ENCODE measurements around the gene IPPK.

The IPPK gene

GRCh38 chr9:92669890-92670708, at the start of gene IPPK:
Gene IPPK (minus strand): TSS chr9:92670131. CDS start chr9:92669988, 143 bp downstream.
- DNase-seq (ENCODE audit: low spot score): peak; percentile 97

GRCh38 chr9:92719028-92719647, 49.2 kb upstream of the IPPK start:
- no peak for DNase-seq (ENCODE audit: low spot score)

- no peak for DNase-seq (ENCODE audit: low spot score)
Measured at GRCh38 chr9:92718086-92719001, 48.4 kb upstream of the IPPK start.

- DNase-seq (ENCODE audit: low spot score): no peak
Measured at GRCh38 chr9:92717201-92718085, 47.5 kb upstream of the IPPK start.

- DNase-seq (ENCODE audit: low spot score): no peak
Measured at GRCh38 chr9:92716557-92716956, 46.6 kb upstream of the IPPK start.

- no peak for DNase-seq (ENCODE audit: low spot score)
Measured at GRCh38 chr9:92715488-92716231, 45.7 kb upstream of the IPPK start.

GRCh38 chr9:92714787-92715487, 45.0 kb upstream of the IPPK start:
- no peak for DNase-seq (ENCODE audit: low spot score)

- DNase-seq (ENCODE audit: low spot score): no peak
Measured at GRCh38 chr9:92714016-92714415, 44.1 kb upstream of the IPPK start.

- no peak for DNase-seq (ENCODE audit: low spot score)
Measured at GRCh38 chr9:92713528-92713927, 43.6 kb upstream of the IPPK start.

- DNase-seq (ENCODE audit: low spot score): no peak
Measured at GRCh38 chr9:92712767-92713166, 42.8 kb upstream of the IPPK start.

- no peak for DNase-seq (ENCODE audit: low spot score)
Measured at GRCh38 chr9:92711844-92712243, 41.9 kb upstream of the IPPK start.

GRCh38 chr9:92711146-92711545, 41.2 kb upstream of the IPPK start:
- DNase-seq (ENCODE audit: low spot score): no peak

GRCh38 chr9:92710368-92710767, 40.4 kb upstream of the IPPK start:
- no peak for DNase-seq (ENCODE audit: low spot score)

GRCh38 chr9:92709954-92710353, 40.0 kb upstream of the IPPK start:
- DNase-seq (ENCODE audit: low spot score): no peak

GRCh38 chr9:92709240-92709639, 39.3 kb upstream of the IPPK start:
- DNase-seq (ENCODE audit: low spot score): no peak

GRCh38 chr9:92707530-92707929, 37.6 kb upstream of the IPPK start:
- DNase-seq (ENCODE audit: low spot score): no peak

- DNase-seq (ENCODE audit: low spot score): no peak
Measured at GRCh38 chr9:92706218-92706940, 36.4 kb upstream of the IPPK start.

GRCh38 chr9:92704528-92704927, 34.6 kb upstream of the IPPK start:
- DNase-seq (ENCODE audit: low spot score): no peak

- DNase-seq (ENCODE audit: low spot score): no peak
Measured at GRCh38 chr9:92696619-92697018, 26.7 kb upstream of the IPPK start.

All from globus pallidus (tissue), 1 donor.